KMS-11 (cell line): ENCODE data around the gene PIWIL4.
"Not testable (repeated sequence)": the region's sequence is repeated elsewhere in the genome, so short reads cannot be mapped to it uniquely, and the experiment has no call there.

Experiments used
- H2AFZ ChIP-seq: fragments of 200-600 bp; sonication (generic); 2 replicates; pipeline ENCODE4 v1.6.1; 2016; ENCODE audit warnings: antibody characterized with exemption, mixed run types, low read depth
- H3K27ac ChIP-seq: fragments of 200-600 bp; sonication (generic); 2 replicates; pipeline ENCODE4 v1.6.1; 2016; ENCODE audit warnings: mild to moderate bottlenecking, mixed run types
- H3K27me3 ChIP-seq: fragments of 200-600 bp; sonication (generic); 2 replicates; pipeline ENCODE4 v1.6.1; 2017; ENCODE audit warnings: mild to moderate bottlenecking, low read depth, mixed run types, moderate library complexity; ENCODE audit not compliant: insufficient read depth
- H3K36me3 ChIP-seq: fragments of 200-600 bp; sonication (generic); 2 replicates; pipeline ENCODE4 v1.6.1; 2017; ENCODE audit warnings: mild to moderate bottlenecking, mixed run types; ENCODE audit not compliant: insufficient read depth
- H3K4me1 ChIP-seq: fragments of 200-600 bp; sonication (generic); 2 replicates; pipeline ENCODE4 v1.6.1; 2016; ENCODE audit warnings: mild to moderate bottlenecking, low read depth, mixed run types; ENCODE audit not compliant: poor library complexity, severe bottlenecking
- H3K4me2 ChIP-seq: fragments of 200-600 bp; sonication (generic); 2 replicates; pipeline ENCODE4 v1.7.0; 2016; ENCODE audit warnings: mild to moderate bottlenecking, mixed run types
- H3K4me3 ChIP-seq: fragments of 200-600 bp; sonication (generic); IDR thresholded peaks from 2 replicates; pipeline ENCODE4 v1.6.1; 2017; ENCODE audit warnings: low read depth, low read length, mixed read lengths; ENCODE audit not compliant: insufficient read depth
- H3K79me2 ChIP-seq: fragments of 200-600 bp; sonication (generic); 2 replicates; pipeline ENCODE4 v1.6.1; 2016; ENCODE audit warnings: low read depth, mixed run types; ENCODE audit not compliant: insufficient read depth
- H3K9ac ChIP-seq: fragments of 200-600 bp; sonication (generic); 2 replicates; pipeline ENCODE4 v1.6.1; 2016; ENCODE audit warnings: mild to moderate bottlenecking, mixed run types
- H4K20me1 ChIP-seq: fragments of 200-600 bp; sonication (generic); 2 replicates; pipeline ENCODE4 v1.6.1; 2016; ENCODE audit warnings: mild to moderate bottlenecking, mixed run types; ENCODE audit not compliant: insufficient read depth
- CTCF ChIP-seq: fragments of 200-600 bp; sonication (generic); conservative IDR thresholded peaks from 2 replicates; pipeline ENCODE4 v1.6.1; 2017; ENCODE audit warnings: low read depth, mild to moderate bottlenecking, antibody characterized with exemption, low read length, moderate library complexity, mixed read lengths

The PIWIL4 gene

GRCh38 chr11:94638902-94639373, 71.8 kb downstream of the PIWIL4 start:
- no peaks in the 10 kb centered on the region for H3K79me2 ChIP-seq
- no peak overlapping the region for H3K27ac ChIP-seq
- no peak overlapping the region for H3K4me2 ChIP-seq
- no peaks in the 10 kb centered on the region for H3K27me3 ChIP-seq
- H3K36me3 ChIP-seq: no peaks in the 10 kb centered on the region
- no peak overlapping the region for H2AFZ ChIP-seq
- H3K4me3 ChIP-seq: no peak overlapping the region
- H3K4me1 ChIP-seq: no peaks in the 10 kb centered on the region
- no peaks in the 10 kb centered on the region for H4K20me1 ChIP-seq
- TF ChIP-seq CTCF: no peak
- no peak overlapping the region for H3K9ac ChIP-seq

GRCh38 chr11:94639901-94640721, 72.9 kb downstream of the PIWIL4 start:
- H3K27ac ChIP-seq: no peak overlapping the region
- H4K20me1 ChIP-seq: no peaks in the 10 kb centered on the region
- H3K4me2 ChIP-seq: no peak overlapping the region
- no peaks in the 10 kb centered on the region for H3K36me3 ChIP-seq
- H2AFZ ChIP-seq: no peak overlapping the region
- no peaks in the 10 kb centered on the region for H3K79me2 ChIP-seq
- H3K9ac ChIP-seq: no peak overlapping the region
- H3K4me1 ChIP-seq: no peaks in the 10 kb centered on the region
- H3K4me3 ChIP-seq: no peak overlapping the region
- no peak for TF ChIP-seq CTCF
- H3K27me3 ChIP-seq: no peaks in the 10 kb centered on the region

- no peak for TF ChIP-seq CTCF
- H3K27ac ChIP-seq: no peak overlapping the region
- H3K4me1 ChIP-seq: no peaks in the 10 kb centered on the region
Measured at GRCh38 chr11:94641167-94641761, 74.1 kb downstream of the PIWIL4 start.

GRCh38 chr11:94643186-94643585, 76.0 kb downstream of the PIWIL4 start:
- not testable (repeated sequence) for H3K36me3 ChIP-seq, H3K4me2 ChIP-seq, H3K4me1 ChIP-seq, H4K20me1 ChIP-seq, H3K9ac ChIP-seq, H2AFZ ChIP-seq, H3K79me2 ChIP-seq, H3K4me3 ChIP-seq, H3K27ac ChIP-seq, H3K27me3 ChIP-seq

More at GRCh38 chr11:94641167-94641761, 74.1 kb downstream of the PIWIL4 start:
- Histone ChIP-seq H2AFZ (no peak overlapping the region), H3K36me3 (no peaks in the 10 kb centered on the region), H4K20me1 (no peaks in the 10 kb centered on the region), H3K9ac (no peak overlapping the region), H3K79me2 (no peaks in the 10 kb centered on the region), H3K4me3 (no peak overlapping the region), H3K4me2 (no peak overlapping the region), H3K27me3 (no peaks in the 10 kb centered on the region)

- no peaks in the 10 kb centered on the region for H3K79me2 ChIP-seq
- H3K27ac ChIP-seq: no peak overlapping the region
- H3K4me3 ChIP-seq: no peak overlapping the region
- no peak for TF ChIP-seq CTCF
- H3K9ac ChIP-seq: no peak overlapping the region
- H2AFZ ChIP-seq: no peak overlapping the region
- H3K4me1 ChIP-seq: no peaks in the 10 kb centered on the region
- no peak overlapping the region for H3K4me2 ChIP-seq
- no peaks in the 10 kb centered on the region for H4K20me1 ChIP-seq
- no peaks in the 10 kb centered on the region for H3K36me3 ChIP-seq
- no peaks in the 10 kb centered on the region for H3K27me3 ChIP-seq
Measured at GRCh38 chr11:94647926-94648325, 80.8 kb downstream of the PIWIL4 start.
